Immature natural killer cell (primary cell): ENCODE measurements around the gene RAB25. TPM values are rescaled to one million over a fixed set of nuclear protein-coding genes. Genes with fewer than 3 reads are reported as not detected.
A peak's percentile ranks its signal among the peaks of the same experiment; 100 is the strongest.

ENCODE experiments used
- DNase-seq, 3 donors: peaks; one replicate each; pipeline ENCODE4 v3.0.0; 2022; ENCODE audit warnings: mixed read lengths in 1 of 3
- H3K27ac Mint-ChIP-seq, 6 donors: one replicate each; pipeline ENCODE4 v1.8.0; 2020; ENCODE audit warnings: mixed read lengths in 6 of 6, mild to moderate bottlenecking in 5 of 6, inconsistent platforms in 4 of 6, moderate library complexity in 3 of 6
- H3K27me3 Mint-ChIP-seq, 3 donors: one replicate each; pipeline ENCODE4 v1.8.0; 2020 to 2021; ENCODE audit warnings: low read depth in 3 of 3, mild to moderate bottlenecking in 3 of 3, mixed read lengths in 3 of 3, moderate library complexity in 3 of 3, inconsistent platforms in 1 of 3
- H3K36me3 Mint-ChIP-seq, 3 donors: one replicate each; pipeline ENCODE4 v1.8.0; 2020; ENCODE audit warnings: mixed read lengths in 3 of 3, inconsistent platforms in 2 of 3, mild to moderate bottlenecking in 2 of 3
- H3K4me1 Mint-ChIP-seq, 2 donors: one replicate each; pipeline ENCODE4 v1.8.0; 2020; ENCODE audit warnings: inconsistent platforms in 2 of 2, mild to moderate bottlenecking in 2 of 2, mixed read lengths in 2 of 2, moderate library complexity in 1 of 2
- H3K4me3 Mint-ChIP-seq, 5 donors: one replicate each; pipeline ENCODE4 v1.8.0; 2020; ENCODE audit warnings: mild to moderate bottlenecking in 5 of 5, mixed read lengths in 5 of 5, inconsistent platforms in 3 of 5, moderate library complexity in 3 of 5
- H3K9me3 Mint-ChIP-seq, 6 donors: one replicate each; pipeline ENCODE4 v1.8.0; 2020; ENCODE audit warnings: mild to moderate bottlenecking in 6 of 6, mixed read lengths in 6 of 6, inconsistent platforms in 4 of 6, moderate library complexity in 3 of 6
- polyA plus RNA-seq, 3 donors: library from polyadenylated mRNA; unstranded; fragments of 300-500 nt; fragmentation: Illumina TruSeq; gene quantifications; one replicate each; pipeline ENCODE4 v1.2.3, GENCODE V29; 2021

RAB25 gene
- polyA plus RNA-seq, 3 donors from 2014 or later = not detected

DNA sequence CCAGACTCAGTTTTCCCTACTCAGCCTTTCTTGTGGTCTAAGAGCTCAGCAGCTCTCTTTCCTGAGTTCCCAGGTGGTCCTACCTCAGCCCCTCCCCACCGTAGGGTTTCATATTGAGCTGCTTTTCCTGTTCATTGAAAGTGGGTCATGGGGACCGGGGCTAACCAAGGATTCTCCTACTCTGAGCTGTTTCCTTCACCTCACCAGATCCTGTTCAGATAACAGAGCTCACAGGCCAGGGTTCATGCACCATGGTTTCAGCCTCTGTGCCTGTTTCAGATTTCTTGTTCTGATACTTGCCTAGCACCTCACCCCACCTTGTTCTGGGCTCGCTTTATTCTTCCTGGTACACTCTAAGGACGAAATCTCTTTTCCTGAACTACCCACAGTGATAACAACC is 15.9 kb upstream of the RAB25 start:
- DNase-seq = no peak
- Mint-ChIP-seq H3K4me1 (peaks cover 6 to 7% of the 10 kb centered on the region in 2 donors), H3K9me3 (no peaks in the 10 kb centered on the region), H3K4me3 (no peak overlapping the region), H3K27ac (peak overlapping the region in 5 of 6 donors; percentile 19 to 61 (median 31)), H3K36me3 (peaks cover 22 to 27% (median 27%) of the 10 kb centered on the region in 3 donors), H3K27me3 (no peaks in the 10 kb centered on the region)

GRCh38 chr1:156048663-156049258 is 12.2 kb upstream of the RAB25 start:
- peaks cover 10 to 16% (median 12%) of the 10 kb centered on the region in 3 donors for H3K36me3 Mint-ChIP-seq
- no peak for DNase-seq
- H3K27me3 Mint-ChIP-seq = peaks cover 0 to 3% (median 0%) of the 10 kb centered on the region in 3 donors
- H3K4me3 Mint-ChIP-seq = no peak overlapping the region
- peaks cover 14 to 24% of the 10 kb centered on the region in 2 donors for H3K4me1 Mint-ChIP-seq
- H3K27ac Mint-ChIP-seq = no peak overlapping the region
- no peaks in the 10 kb centered on the region for H3K9me3 Mint-ChIP-seq

DNA sequence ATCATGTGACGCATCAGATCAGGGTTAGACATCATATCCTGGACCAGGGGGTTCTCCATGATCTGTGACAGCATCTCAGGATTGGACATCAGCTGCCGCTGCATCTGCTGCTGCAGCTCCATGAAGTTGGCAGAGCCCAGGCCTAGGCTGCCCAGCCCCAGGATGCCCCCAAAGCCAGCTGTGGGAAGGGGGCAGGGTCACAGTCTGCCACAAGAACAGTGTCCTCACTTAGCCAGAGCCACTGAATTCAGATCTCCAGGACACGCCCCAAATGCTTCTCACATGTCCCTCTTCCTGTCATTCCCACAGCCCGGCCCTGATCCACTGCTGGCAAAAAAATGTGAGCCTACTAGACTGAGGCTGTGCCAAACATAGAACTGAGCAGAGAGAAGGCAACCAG is 10.6 kb upstream of the RAB25 start:
- Mint-ChIP-seq H3K4me3 (no peak overlapping the region), H3K9me3 (no peaks in the 10 kb centered on the region), H3K27ac (no peak overlapping the region), H3K36me3 (peaks cover 7 to 11% (median 9%) of the 10 kb centered on the region in 3 donors), H3K27me3 (peaks cover 2 to 9% (median 3%) of the 10 kb centered on the region in 3 donors), H3K4me1 (peaks cover 18 to 30% of the 10 kb centered on the region in 2 donors)
- no peak for DNase-seq

- Mint-ChIP-seq H3K27me3 (peaks cover 2 to 9% (median 3%) of the 10 kb centered on the region in 3 donors), H3K27ac (peak overlapping the region in 2 of 6 donors; percentile 16 to 21), H3K4me1 (peaks cover 21 to 36% of the 10 kb centered on the region in 2 donors), H3K9me3 (no peaks in the 10 kb centered on the region), H3K36me3 (peaks cover 7 to 11% (median 8%) of the 10 kb centered on the region in 3 donors), H3K4me3 (peak overlapping the region in 1 of 5 donors; percentile 9)
- DNase-seq = no peak
Measured at GRCh38 chr1:156051011-156051725, 9.8 kb upstream of the RAB25 start.

- Mint-ChIP-seq H3K9me3 (no peaks in the 10 kb centered on the region), H3K27ac (peak overlapping the region; percentile 61 to 94 (median 90)), H3K27me3 (peaks cover 2 to 9% (median 3%) of the 10 kb centered on the region in 3 donors), H3K36me3 (peaks cover 7 to 11% (median 10%) of the 10 kb centered on the region in 3 donors), H3K4me1 (peaks cover 21 to 40% of the 10 kb centered on the region in 2 donors), H3K4me3 (peak overlapping the region; percentile 90 to 97 (median 96))
- DNase-seq = peak; percentile 48 to 52 (median 49)
Measured at GRCh38 chr1:156052862-156053767, 7.8 kb upstream of the RAB25 start.

DNA sequence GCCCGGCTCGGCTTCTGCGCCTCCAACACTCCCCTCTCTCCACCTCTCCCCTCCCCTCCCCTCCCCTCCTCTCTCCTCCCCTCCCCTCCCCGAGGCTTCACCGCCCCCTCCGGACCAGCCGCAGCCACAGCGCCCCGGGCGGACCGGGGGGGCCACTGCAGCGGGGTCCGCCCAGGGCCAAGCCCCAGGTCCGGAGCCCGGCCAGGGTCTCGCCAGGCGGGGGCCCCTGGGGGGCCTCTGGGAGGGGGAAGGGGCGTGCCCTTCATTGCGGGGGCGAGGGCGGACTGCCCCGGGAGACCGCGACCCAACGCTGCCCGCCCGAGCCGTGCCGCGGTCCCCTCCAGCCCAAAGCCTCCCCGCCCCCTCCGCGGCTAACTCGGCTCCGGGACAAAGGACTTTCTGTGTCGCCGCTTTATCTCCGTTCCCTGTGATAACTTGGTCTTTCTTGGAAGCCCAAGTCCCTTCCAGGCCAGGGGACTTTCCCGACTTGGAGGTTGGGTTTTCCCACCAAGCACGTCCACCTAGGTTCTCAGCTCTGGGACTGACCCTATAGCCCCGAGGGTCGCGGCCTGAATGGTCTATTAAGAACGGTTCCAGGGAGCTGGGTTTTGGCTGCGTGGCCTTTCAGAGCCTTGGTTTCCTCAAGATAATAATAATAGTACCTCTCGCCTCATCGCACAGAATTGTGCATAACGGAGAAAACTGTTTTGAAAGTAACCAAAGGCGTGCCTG is 7.0 kb upstream of the RAB25 start, which contains the start of gene UBQLN4:
Gene UBQLN4, minus strand, starts transcription at position 31 of the 732 bp plus-strand sequence. CDS start 97 bp downstream, outside the sequence.
- peak; percentile 83 to 87 (median 85) for DNase-seq
- Mint-ChIP-seq H3K4me1 (peaks cover 21 to 40% of the 10 kb centered on the region in 2 donors), H3K36me3 (peaks cover 7 to 13% (median 11%) of the 10 kb centered on the region in 3 donors), H3K27ac (peak within 1 kb of the TSS; percentile 90 to 97 (median 92)), H3K4me3 (peak within 1 kb of the TSS; percentile 94 to 99 (median 97)), H3K27me3 (peaks cover 2 to 9% (median 3%) of the 10 kb centered on the region in 3 donors), H3K9me3 (no peaks in the 10 kb centered on the region)

DNA sequence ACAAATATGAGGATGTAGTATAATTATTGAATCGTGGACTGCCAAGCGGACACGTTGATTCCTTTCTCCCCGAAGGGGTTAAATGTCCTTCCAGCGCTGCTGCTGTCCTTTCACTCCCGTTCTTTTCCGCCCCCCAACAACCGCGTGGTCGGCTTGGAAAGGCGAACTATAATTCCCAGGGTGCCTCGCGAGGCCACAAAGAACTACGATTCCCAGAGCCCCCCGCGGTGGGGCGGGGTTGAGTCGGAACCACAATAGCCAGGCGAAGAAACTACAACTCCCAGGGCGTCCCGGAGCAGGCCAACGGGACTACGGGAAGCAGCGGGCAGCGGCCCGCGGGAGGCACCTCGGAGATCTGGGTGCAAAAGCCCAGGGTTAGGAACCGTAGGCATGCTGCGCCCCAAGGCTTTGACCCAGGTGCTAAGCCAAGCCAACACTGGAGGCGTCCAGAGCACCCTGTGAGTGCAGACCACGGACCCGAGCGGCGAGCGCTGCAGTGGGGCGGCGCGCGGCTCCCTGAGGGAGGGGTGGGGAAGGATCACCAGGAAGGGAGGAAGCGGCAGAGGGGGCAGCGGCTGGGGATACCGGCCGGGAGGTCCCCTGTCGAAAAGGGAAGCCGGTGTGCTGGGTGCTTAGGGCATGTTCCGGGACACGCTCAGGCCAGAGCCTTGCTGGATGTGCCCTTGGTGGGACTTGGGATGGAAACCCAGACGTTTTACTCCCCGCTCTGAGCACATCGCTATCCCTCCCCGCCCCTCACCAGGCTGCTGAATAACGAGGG is 6.3 kb upstream of the RAB25 start, which contains the start of gene LAMTOR2:
Gene LAMTOR2, plus strand, starts transcription at position 283 of the 781 bp plus-strand sequence. Its CDS starts 108 bp downstream, at position 391.
- no peaks in the 10 kb centered on the region for H3K9me3 Mint-ChIP-seq
- H3K27ac Mint-ChIP-seq = peak within 1 kb of the TSS; percentile 90 to 97 (median 92)
- peaks cover 3 to 8% (median 5%) of the 10 kb centered on the region in 3 donors for H3K36me3 Mint-ChIP-seq
- peaks cover 2 to 9% (median 3%) of the 10 kb centered on the region in 3 donors for H3K27me3 Mint-ChIP-seq
- DNase-seq = peak; percentile 90 to 93 (median 91)
- H3K4me1 Mint-ChIP-seq = peaks cover 21 to 40% of the 10 kb centered on the region in 2 donors
- peak within 1 kb of the TSS; percentile 94 to 99 (median 97) for H3K4me3 Mint-ChIP-seq

DNA sequence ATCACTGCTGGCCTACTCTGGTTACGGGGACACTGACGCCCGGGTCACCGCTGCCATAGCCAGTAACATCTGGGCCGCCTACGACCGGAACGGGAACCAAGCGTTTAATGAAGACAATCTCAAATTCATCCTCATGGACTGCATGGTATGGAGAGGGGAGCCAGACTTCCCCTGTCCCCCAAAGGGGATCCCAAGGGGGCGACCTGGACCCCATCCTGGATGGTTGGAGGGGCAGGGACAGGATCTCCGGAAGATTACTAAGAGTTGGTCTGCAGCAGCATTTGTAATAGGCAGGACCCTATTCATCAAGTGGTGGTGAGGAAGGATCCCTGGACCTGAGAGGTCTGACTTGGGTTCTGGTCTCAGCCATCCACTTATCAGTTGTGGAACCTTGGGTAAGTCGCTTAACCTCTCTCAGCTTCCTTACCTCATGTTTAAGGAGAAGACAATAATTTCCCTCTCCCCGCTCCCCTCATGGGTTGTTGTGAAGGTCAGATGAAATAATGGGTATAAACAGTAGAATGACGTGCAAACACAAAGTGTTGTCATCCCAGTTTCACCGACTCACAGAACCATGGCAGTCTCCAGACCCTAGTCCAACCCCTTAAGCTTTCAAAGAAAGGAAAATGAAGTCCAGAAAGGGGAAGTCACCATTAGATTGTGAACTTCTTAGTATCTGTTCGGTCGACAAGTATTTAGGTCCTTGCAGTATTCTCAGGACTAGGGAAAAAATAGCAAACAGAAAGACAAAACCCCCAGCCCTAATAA is 5.5 kb upstream of the RAB25 start:
- Mint-ChIP-seq H3K27ac (peak overlapping the region in 4 of 6 donors; percentile 20 to 92 (median 45)), H3K4me3 (peak overlapping the region; percentile 94 to 99 (median 94)), H3K27me3 (peaks cover 2 to 9% (median 3%) of the 10 kb centered on the region in 3 donors), H3K9me3 (no peaks in the 10 kb centered on the region), H3K4me1 (peaks cover 21 to 40% of the 10 kb centered on the region in 2 donors), H3K36me3 (peaks cover 0 to 6% (median 0%) of the 10 kb centered on the region in 3 donors)
- DNase-seq = no peak

DNA sequence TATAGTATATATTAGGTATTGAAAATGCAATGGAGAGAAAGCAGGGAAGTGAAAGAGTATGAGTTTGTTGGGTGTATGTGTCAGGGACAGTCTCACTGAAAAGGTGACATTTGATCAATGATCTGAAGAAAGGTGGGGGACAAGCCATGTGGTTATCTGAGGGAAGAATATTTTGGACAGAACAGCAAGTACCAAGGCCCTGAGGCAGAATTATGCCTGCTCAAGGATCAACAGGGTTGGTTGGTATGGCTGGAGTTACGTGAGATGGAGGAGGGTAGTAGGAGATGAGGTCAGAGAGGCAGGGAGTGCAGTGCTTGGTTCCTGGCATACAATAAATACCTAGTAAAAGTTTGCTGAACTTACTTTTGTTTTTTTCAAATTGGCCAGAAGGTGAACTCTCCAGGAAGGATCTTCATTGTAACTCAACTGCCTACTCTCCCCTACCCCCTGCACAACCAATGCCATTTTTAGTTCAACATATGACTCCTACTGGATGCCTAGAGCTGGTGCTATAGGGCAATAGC is 4.6 kb upstream of the RAB25 start:
- H3K4me3 Mint-ChIP-seq = peak overlapping the region in 3 of 5 donors; percentile 15 to 45 (median 40)
- H3K9me3 Mint-ChIP-seq = no peaks in the 10 kb centered on the region
- peaks cover 2 to 9% (median 3%) of the 10 kb centered on the region in 3 donors for H3K27me3 Mint-ChIP-seq
- peak overlapping the region in 1 of 6 donors; percentile 64 for H3K27ac Mint-ChIP-seq
- H3K36me3 Mint-ChIP-seq = peaks cover 0 to 6% (median 0%) of the 10 kb centered on the region in 3 donors
- H3K4me1 Mint-ChIP-seq = peaks cover 21 to 40% of the 10 kb centered on the region in 2 donors
- no peak for DNase-seq

DNA sequence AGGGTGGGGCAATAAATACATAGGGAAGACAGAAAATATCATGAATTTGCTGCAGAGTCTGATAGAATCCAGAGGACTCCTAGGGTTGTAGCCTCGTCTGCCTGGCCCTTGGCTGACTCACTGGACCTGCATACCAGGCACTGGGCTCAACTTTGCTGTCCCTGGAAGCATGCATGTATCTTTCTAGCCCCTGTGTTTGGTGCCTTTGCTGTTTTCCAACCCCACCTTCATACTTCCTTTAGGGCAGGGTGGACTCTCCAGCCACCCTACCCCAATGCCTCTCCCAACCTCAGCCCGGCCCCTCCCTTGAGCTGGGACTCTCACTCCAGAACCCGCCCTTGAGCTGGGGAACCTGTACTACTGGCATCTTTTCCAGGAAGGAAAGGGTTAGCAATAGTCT is 1.2 kb downstream of the RAB25 start:
- H3K36me3 Mint-ChIP-seq = peaks cover 0 to 3% (median 0%) of the 10 kb centered on the region in 3 donors
- H3K4me3 Mint-ChIP-seq = no peak overlapping the region
- H3K9me3 Mint-ChIP-seq = no peaks in the 10 kb centered on the region
- no peak for DNase-seq
- no peaks in the 10 kb centered on the region for H3K27me3 Mint-ChIP-seq
- H3K27ac Mint-ChIP-seq = no peak overlapping the region
- peaks cover 1 to 7% of the 10 kb centered on the region in 2 donors for H3K4me1 Mint-ChIP-seq

DNA sequence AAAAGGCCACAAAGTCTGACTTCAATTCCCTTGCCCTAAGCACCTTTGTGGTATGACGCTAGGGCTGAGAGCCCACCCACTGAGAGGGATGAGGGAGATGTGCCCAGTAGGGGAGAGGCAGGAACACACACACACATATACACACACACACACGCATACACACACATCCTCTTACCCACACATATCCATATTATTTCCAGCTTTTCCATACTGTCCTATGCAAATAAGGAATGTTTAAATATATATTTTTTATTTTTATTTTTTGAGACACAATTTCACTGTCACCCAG is 3.0 kb downstream of the RAB25 start:
- Mint-ChIP-seq H3K27ac (no peak overlapping the region), H3K27me3 (no peaks in the 10 kb centered on the region), H3K9me3 (no peaks in the 10 kb centered on the region), H3K4me1 (peaks cover 1 to 7% of the 10 kb centered on the region in 2 donors), H3K36me3 (no peaks in the 10 kb centered on the region), H3K4me3 (no peak overlapping the region)
- DNase-seq = no peak
